PC-3 (cell line): ENCODE measurements around the gene FST. TPM values are rescaled to one million over a fixed set of nuclear protein-coding genes. Genes with fewer than 3 reads are reported as not detected.

Source experiments
- ATAC-seq: fragments of 200-7000 bp; cut with Tn5 transposase; 2 replicates; pipeline ENCODE4 v1.9.1; 2020; ENCODE audit warnings: mild to moderate bottlenecking, moderate library complexity
- BruUV-seq: library from RNA; stranded (reverse); fragments of 400-500 nt; replicated peaks from 2 replicates; lab custom pipeline; 2021; lab: Mats Ljungman, UMichigan
- CTCF ChIA-PET: fragments of 300-600 bp; sonication (Branson Sonifier 250); formaldehyde crosslinking; loops from one replicate; lab custom pipeline; 2022; ENCODE audit warnings: antibody characterized with exemption; lab: Charles Lee
- POLR2A ChIA-PET: fragments of 300-600 bp; sonication (Branson Sonifier 250); formaldehyde crosslinking; loops from one replicate; lab custom pipeline; 2022; ENCODE audit warnings: antibody characterized with exemption; ENCODE audit not compliant: unreplicated experiment; lab: Charles Lee
- DNase-seq: peaks from one replicate; pipeline ENCODE4 v3.0.0-alpha.2; 2015
- H2AFZ ChIP-seq: fragments of 300-600 bp; sonication (generic); 2 replicates; pipeline ENCODE4 v1.6.0; 2016; ENCODE audit warnings: antibody characterized with exemption, low read length
- H3F3A ChIP-seq: fragments of 300-600 bp; sonication (generic); one replicate; pipeline ENCODE4 v1.6.0; 2017; ENCODE audit warnings: antibody characterized with exemption, low read length, control low read depth, mild to moderate bottlenecking; ENCODE audit not compliant: unreplicated experiment
- H3K27ac ChIP-seq: fragments of 300-600 bp; sonication (generic); 2 replicates; pipeline ENCODE4 v1.5.1; 2016; ENCODE audit warnings: mild to moderate bottlenecking, low read length
- H3K27me3 ChIP-seq: fragments of 300-600 bp; sonication (generic); 2 replicates; pipeline ENCODE4 v1.6.1; 2016; ENCODE audit warnings: low read length, mixed read lengths
- H3K36me3 ChIP-seq: fragments of 300-600 bp; sonication (generic); 2 replicates; pipeline ENCODE4 v1.6.1; 2016; ENCODE audit warnings: low read depth, mixed run types, low read length, mixed read lengths
- H3K4me1 ChIP-seq: fragments of 300-600 bp; sonication (generic); 2 replicates; pipeline ENCODE4 v1.5.1; 2016; ENCODE audit warnings: low read length; ENCODE audit not compliant: insufficient read depth
- H3K4me2 ChIP-seq: fragments of 300-600 bp; sonication (generic); 2 replicates; pipeline ENCODE4 v1.6.0; 2016; ENCODE audit warnings: low read length
- H3K4me3 ChIP-seq: fragments of 300-600 bp; sonication (generic); 2 replicates; pipeline ENCODE4 v1.5.1; 2016; ENCODE audit warnings: mild to moderate bottlenecking, low read length, mixed read lengths
- H3K79me2 ChIP-seq: fragments of 300-600 bp; sonication (generic); 2 replicates; pipeline ENCODE4 v1.6.1; 2017; ENCODE audit warnings: low read length, mixed read lengths
- H3K9ac ChIP-seq: fragments of 300-600 bp; sonication (generic); 2 replicates; pipeline ENCODE4 v1.6.0; 2016; ENCODE audit warnings: mild to moderate bottlenecking, low read length
- H3K9me2 ChIP-seq: fragments of 300-600 bp; sonication (generic); replicated peaks from 2 replicates; pipeline ENCODE4 v1.6.1; 2016; ENCODE audit warnings: mixed run types, low read length, mixed read lengths
- H3K9me3 ChIP-seq: fragments of 300-600 bp; sonication (generic); 2 replicates; pipeline ENCODE4 v1.6.1; 2016; ENCODE audit warnings: low read length, mixed read lengths
- H4K20me1 ChIP-seq: fragments of 300-600 bp; sonication (generic); 2 replicates; pipeline ENCODE4 v1.6.1; 2016; ENCODE audit warnings: low read length, mixed read lengths
- CTCF ChIP-seq: fragments of 300-600 bp; sonication (generic); conservative IDR thresholded peaks from 2 replicates; pipeline ENCODE4 v1.5.1; 2017; ENCODE audit warnings: antibody characterized with exemption, low read depth, mild to moderate bottlenecking, low read length
- EZH2 ChIP-seq: fragments of 300-600 bp; sonication (generic); IDR thresholded peaks from one replicate; pipeline ENCODE4 v1.6.1; 2017; ENCODE audit warnings: antibody characterized with exemption, mild to moderate bottlenecking, low read length; ENCODE audit not compliant: unreplicated experiment
- EZH2phosphoT487 ChIP-seq: fragments of 300-600 bp; sonication (generic); IDR thresholded peaks from 2 replicates; pipeline ENCODE4 v1.6.1; 2018; ENCODE audit warnings: mild to moderate bottlenecking, antibody characterized with exemption, low read length, borderline replicate concordance
- intact Hi-C: fragments of 100-400 bp; cut with micrococcal nuclease; formaldehyde crosslinking; loops from 2 replicates; pipeline ENCODE4 v1.9.0; 2023
- total RNA-seq: library from RNA; depleted of rRNA; stranded (reverse); fragments of >200 nt; gene quantifications from 2 replicates; pipeline ENCODE4 v1.2.3, GENCODE V29; 2014

The FST gene
- total RNA-seq, 1 experiment from 2014 or later, result 403 TPM

- TF ChIP-seq EZH2 (no peak), EZH2phosphoT487 (no peak), CTCF (no peak)
- H3K4me1 ChIP-seq, result no peaks in the 10 kb centered on the region
- ATAC-seq, result no peak
- DNase-seq, result no peak
- H3K36me3 ChIP-seq, result no peaks in the 10 kb centered on the region
- no peaks in the 10 kb centered on the region for H3F3A ChIP-seq
- H3K9ac ChIP-seq, result no peak overlapping the region
- no peak overlapping the region for H3K27ac ChIP-seq
- no TSS peak for BruUV-seq
- H3K4me3 ChIP-seq, result no peak overlapping the region
- no peaks in the 10 kb centered on the region for H3K79me2 ChIP-seq
- no peaks in the 10 kb centered on the region for H3K9me2 ChIP-seq
- no peak overlapping the region for H3K4me2 ChIP-seq
- intact Hi-C loops, result no loop called here
- H3K9me3 ChIP-seq, result no peaks in the 10 kb centered on the region
- no peaks in the 10 kb centered on the region for H4K20me1 ChIP-seq
- no peaks in the 10 kb centered on the region for H3K27me3 ChIP-seq
- no peak overlapping the region for H2AFZ ChIP-seq
- CTCF ChIA-PET, result no interaction called here
- POLR2A ChIA-PET, result no interaction called here
Observed at GRCh38 chr5:53448851-53449250, 31.6 kb upstream of the FST start.

DNA sequence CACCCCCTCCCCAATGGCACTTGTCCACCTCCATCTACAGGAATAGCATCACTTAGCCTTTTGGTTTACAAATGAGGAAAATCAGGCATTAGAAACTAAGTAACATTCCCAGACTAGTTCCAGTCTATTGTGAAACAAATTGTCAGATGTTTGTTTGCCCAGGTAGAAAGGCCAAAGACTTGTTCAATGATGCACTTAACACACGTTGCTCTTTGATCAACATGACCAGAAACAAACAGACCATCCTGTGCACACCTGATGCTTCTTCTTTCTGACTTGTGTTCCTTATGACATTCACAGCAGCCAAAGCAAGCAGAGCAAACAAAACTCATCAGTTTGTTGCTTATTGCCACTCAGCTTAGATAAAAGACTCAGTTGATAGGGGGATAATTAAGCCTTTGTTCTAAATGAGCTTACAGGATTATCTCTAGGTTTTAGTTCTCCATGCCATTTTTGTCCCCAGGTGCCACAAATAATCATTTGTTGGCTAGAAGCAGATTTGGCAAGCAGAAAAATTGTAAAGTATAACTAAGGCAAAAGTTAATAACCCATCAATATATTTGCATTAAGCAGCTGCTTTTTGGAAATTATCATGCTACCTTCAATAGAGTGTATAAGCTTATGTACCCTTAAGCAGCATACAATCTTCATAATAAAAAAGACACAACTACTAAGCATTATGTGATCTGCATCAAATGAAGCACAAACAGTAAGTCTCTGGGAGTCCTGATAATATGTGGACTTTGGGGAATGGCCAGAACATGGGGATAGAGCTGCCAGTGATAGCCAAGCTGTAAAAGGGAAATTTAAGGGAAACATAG, 26.3 kb upstream of the FST start:
- DNase-seq (no peak), ATAC-seq (no peak)
- Histone ChIP-seq H3K9ac (no peak overlapping the region), H3K27me3 (no peaks in the 10 kb centered on the region), H3K79me2 (no peaks in the 10 kb centered on the region), H3K9me3 (no peaks in the 10 kb centered on the region), H3K9me2 (no peaks in the 10 kb centered on the region), H3K4me3 (no peak overlapping the region), H3K4me1 (no peaks in the 10 kb centered on the region), H3F3A (no peaks in the 10 kb centered on the region), H3K4me2 (no peak overlapping the region), H3K27ac (no peak overlapping the region), H3K36me3 (no peaks in the 10 kb centered on the region), H2AFZ (no peak overlapping the region), H4K20me1 (no peaks in the 10 kb centered on the region)
- BruUV-seq, result no TSS peak
- intact Hi-C loops, result no loop called here
- ChIA-PET POLR2A (no interaction called here), CTCF (no interaction called here)
- no peak for TF ChIP-seq CTCF
- TF ChIP-seq EZH2phosphoT487, result no peak
- no peak for TF ChIP-seq EZH2

- TF ChIP-seq EZH2 (no peak), CTCF (no peak), EZH2phosphoT487 (no peak)
- Histone ChIP-seq H3K9me3 (no peaks in the 10 kb centered on the region), H3K27me3 (no peaks in the 10 kb centered on the region), H4K20me1 (no peaks in the 10 kb centered on the region), H2AFZ (no peak overlapping the region), H3K4me1 (no peaks in the 10 kb centered on the region), H3K36me3 (no peaks in the 10 kb centered on the region), H3K4me3 (no peak overlapping the region), H3K27ac (no peak overlapping the region), H3K79me2 (no peaks in the 10 kb centered on the region), H3K9me2 (no peaks in the 10 kb centered on the region), H3K9ac (no peak overlapping the region), H3K4me2 (no peak overlapping the region), H3F3A (no peaks in the 10 kb centered on the region)
- no TSS peak for BruUV-seq
- DNase-seq (no peak), ATAC-seq (no peak)
- ChIA-PET POLR2A (no interaction called here), CTCF (no interaction called here)
- intact Hi-C loops, result no loop called here
Observed at GRCh38 chr5:53454719-53455000, 25.8 kb upstream of the FST start.
